MM.1S (cell line): ENCODE measurements around the gene AGXT.

ENCODE experiments used
- DNase-seq: peaks from one replicate; pipeline ENCODE4 v3.0.0-alpha.2; 2015
- H2AFZ ChIP-seq: fragments of 300-600 bp; sonication (generic); 2 replicates; pipeline ENCODE4 v1.6.0; 2016; ENCODE audit warnings: antibody characterized with exemption, low read length
- H3F3A ChIP-seq: fragments of 300-600 bp; sonication (generic); 2 replicates; pipeline ENCODE4 v1.6.1; 2016; ENCODE audit warnings: mild to moderate bottlenecking, antibody characterized with exemption, low read length, moderate library complexity, mixed read lengths; ENCODE audit not compliant: insufficient read depth
- H3K27ac ChIP-seq: fragments of 300-600 bp; sonication (generic); 2 replicates; pipeline ENCODE4 v1.5.1; 2016; ENCODE audit warnings: mild to moderate bottlenecking, low read length
- H3K27me3 ChIP-seq: fragments of 300-600 bp; sonication (generic); replicated peaks from 2 replicates; pipeline ENCODE4 v1.6.0; 2016; ENCODE audit warnings: low read length; ENCODE audit not compliant: insufficient read depth
- H3K36me3 ChIP-seq: fragments of 300-600 bp; sonication (generic); replicated peaks from 2 replicates; pipeline ENCODE4 v1.6.1; 2016; ENCODE audit warnings: mild to moderate bottlenecking, low read length, mixed read lengths; ENCODE audit not compliant: insufficient read depth
- H3K4me1 ChIP-seq: fragments of 300-600 bp; sonication (generic); 2 replicates; pipeline ENCODE4 v1.6.1; 2016; ENCODE audit warnings: low read length, mixed read lengths
- H3K4me2 ChIP-seq: fragments of 300-600 bp; sonication (generic); 2 replicates; pipeline ENCODE4 v1.6.0; 2016; ENCODE audit warnings: low read depth, low read length
- H3K4me3 ChIP-seq: fragments of 300-600 bp; sonication (generic); 2 replicates; pipeline ENCODE4 v1.5.1; 2016; ENCODE audit warnings: low read length, mixed read lengths
- H3K79me2 ChIP-seq: fragments of 300-600 bp; sonication (generic); 2 replicates; pipeline ENCODE4 v1.6.1; 2016; ENCODE audit warnings: mixed run types, low read length, mixed read lengths
- H3K9ac ChIP-seq: fragments of 300-600 bp; sonication (generic); 2 replicates; pipeline ENCODE4 v1.6.1; 2016; ENCODE audit warnings: low read length, mixed read lengths
- H3K9me2 ChIP-seq: fragments of 300-600 bp; sonication (generic); replicated peaks from 2 replicates; pipeline ENCODE4 v1.6.1; 2016; ENCODE audit warnings: mild to moderate bottlenecking, low read length, mixed read lengths; ENCODE audit not compliant: insufficient read depth
- H3K9me3 ChIP-seq: fragments of 300-600 bp; sonication (generic); replicated peaks from 2 replicates; pipeline ENCODE4 v1.6.1; 2016; ENCODE audit warnings: mild to moderate bottlenecking, low read length, mixed read lengths; ENCODE audit not compliant: insufficient read depth
- H4K20me1 ChIP-seq: fragments of 300-600 bp; sonication (generic); 2 replicates; pipeline ENCODE4 v1.6.1; 2016; ENCODE audit warnings: mild to moderate bottlenecking, low read length, moderate library complexity, mixed read lengths; ENCODE audit not compliant: insufficient read depth
- EZH2 ChIP-seq: fragments of 300-600 bp; sonication (generic); optimal IDR thresholded peaks from 2 replicates; pipeline ENCODE3; 2017; ENCODE audit warnings: low read depth, mild to moderate bottlenecking, antibody characterized with exemption, low read length, mixed read lengths
- EZH2phosphoT487 ChIP-seq: fragments of 300-600 bp; sonication (generic); IDR thresholded peaks from 2 replicates; pipeline ENCODE4 v1.6.1; 2018; ENCODE audit warnings: antibody characterized with exemption, low read length
- TF ChIP-seq, protein P1 (sequence below): fragments of 300-600 bp; sonication (generic); IDR thresholded peaks from 2 replicates; pipeline ENCODE4 v1.5.1; 2016; ENCODE audit warnings: antibody characterized with exemption, low read length, mixed read lengths

Gene AGXT

DNA sequence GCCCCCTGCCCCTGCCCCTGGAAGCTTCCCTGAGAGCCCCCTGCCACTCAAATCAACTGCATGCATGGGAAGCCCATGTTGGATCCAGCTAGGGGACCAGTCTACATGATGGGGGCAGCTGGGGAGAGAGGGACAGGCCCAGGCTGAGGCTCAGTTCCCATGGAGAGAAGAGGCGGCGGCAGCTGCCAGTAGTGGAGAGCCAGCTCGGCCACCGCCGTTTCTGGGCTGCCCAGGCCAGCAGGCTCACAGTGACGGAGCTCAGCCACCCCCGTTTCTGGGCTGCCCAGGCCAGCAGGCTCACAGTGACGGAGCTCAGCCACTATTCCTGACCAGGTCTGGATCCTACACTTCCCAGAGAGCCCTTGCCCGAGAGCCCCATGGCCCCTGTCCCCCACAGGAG, 23.7 kb downstream of the AGXT start:
- Histone ChIP-seq H3K9me3 (no peaks in the 10 kb centered on the region), H3K4me2 (no peak overlapping the region), H3K36me3 (no peaks in the 10 kb centered on the region), H3K27me3 (peaks cover 4% of the 10 kb centered on the region), H3K4me3 (no peak overlapping the region), H3K4me1 (no peaks in the 10 kb centered on the region), H3K27ac (no peak overlapping the region), H3F3A (no peaks in the 10 kb centered on the region), H3K9ac (no peak overlapping the region), H2AFZ (no peak overlapping the region), H3K9me2 (no peaks in the 10 kb centered on the region), H3K79me2 (no peaks in the 10 kb centered on the region), H4K20me1 (no peaks in the 10 kb centered on the region)
- DNase-seq: no peak
- no peak for TF ChIP-seq EZH2phosphoT487
- no peak for TF ChIP-seq EZH2
- TF ChIP-seq, protein P1, sequence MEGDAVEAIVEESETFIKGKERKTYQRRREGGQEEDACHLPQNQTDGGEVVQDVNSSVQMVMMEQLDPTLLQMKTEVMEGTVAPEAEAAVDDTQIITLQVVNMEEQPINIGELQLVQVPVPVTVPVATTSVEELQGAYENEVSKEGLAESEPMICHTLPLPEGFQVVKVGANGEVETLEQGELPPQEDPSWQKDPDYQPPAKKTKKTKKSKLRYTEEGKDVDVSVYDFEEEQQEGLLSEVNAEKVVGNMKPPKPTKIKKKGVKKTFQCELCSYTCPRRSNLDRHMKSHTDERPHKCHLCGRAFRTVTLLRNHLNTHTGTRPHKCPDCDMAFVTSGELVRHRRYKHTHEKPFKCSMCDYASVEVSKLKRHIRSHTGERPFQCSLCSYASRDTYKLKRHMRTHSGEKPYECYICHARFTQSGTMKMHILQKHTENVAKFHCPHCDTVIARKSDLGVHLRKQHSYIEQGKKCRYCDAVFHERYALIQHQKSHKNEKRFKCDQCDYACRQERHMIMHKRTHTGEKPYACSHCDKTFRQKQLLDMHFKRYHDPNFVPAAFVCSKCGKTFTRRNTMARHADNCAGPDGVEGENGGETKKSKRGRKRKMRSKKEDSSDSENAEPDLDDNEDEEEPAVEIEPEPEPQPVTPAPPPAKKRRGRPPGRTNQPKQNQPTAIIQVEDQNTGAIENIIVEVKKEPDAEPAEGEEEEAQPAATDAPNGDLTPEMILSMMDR: no peak

DNA sequence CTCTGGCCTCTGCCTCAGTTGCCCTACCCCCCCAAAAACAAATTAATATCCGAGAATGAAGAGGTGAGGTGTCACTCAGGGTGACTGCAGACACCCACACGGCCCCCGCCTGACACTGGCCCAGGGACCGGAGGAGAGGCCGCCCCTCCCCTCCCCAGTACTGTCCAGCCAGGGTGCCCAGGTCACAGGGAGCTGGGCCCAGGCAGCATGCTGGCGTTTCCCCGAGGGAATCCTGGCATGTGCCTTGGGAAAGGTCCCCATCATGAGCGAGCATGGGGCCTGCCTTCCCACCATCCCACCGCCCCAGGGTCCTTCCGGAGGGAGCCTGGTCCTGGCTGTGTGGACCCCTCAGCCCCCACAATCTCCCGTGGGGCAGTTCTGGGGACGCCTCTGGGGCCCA, 24.3 kb downstream of the AGXT start:
- H3K9ac ChIP-seq: no peak overlapping the region
- H3K36me3 ChIP-seq: no peaks in the 10 kb centered on the region
- TF ChIP-seq, protein P1: no peak
- TF ChIP-seq EZH2phosphoT487 (no peak), EZH2 (no peak)
- DNase-seq: no peak
- no peak overlapping the region for H3K27ac ChIP-seq
- H3K4me2 ChIP-seq: no peak overlapping the region
- H3F3A ChIP-seq: no peaks in the 10 kb centered on the region
- no peaks in the 10 kb centered on the region for H4K20me1 ChIP-seq
- H3K79me2 ChIP-seq: no peaks in the 10 kb centered on the region
- H3K4me3 ChIP-seq: no peak overlapping the region
- H3K9me3 ChIP-seq: no peaks in the 10 kb centered on the region
- H3K4me1 ChIP-seq: no peaks in the 10 kb centered on the region
- H3K27me3 ChIP-seq: peaks cover 8% of the 10 kb centered on the region
- no peak overlapping the region for H2AFZ ChIP-seq
- no peaks in the 10 kb centered on the region for H3K9me2 ChIP-seq

DNA sequence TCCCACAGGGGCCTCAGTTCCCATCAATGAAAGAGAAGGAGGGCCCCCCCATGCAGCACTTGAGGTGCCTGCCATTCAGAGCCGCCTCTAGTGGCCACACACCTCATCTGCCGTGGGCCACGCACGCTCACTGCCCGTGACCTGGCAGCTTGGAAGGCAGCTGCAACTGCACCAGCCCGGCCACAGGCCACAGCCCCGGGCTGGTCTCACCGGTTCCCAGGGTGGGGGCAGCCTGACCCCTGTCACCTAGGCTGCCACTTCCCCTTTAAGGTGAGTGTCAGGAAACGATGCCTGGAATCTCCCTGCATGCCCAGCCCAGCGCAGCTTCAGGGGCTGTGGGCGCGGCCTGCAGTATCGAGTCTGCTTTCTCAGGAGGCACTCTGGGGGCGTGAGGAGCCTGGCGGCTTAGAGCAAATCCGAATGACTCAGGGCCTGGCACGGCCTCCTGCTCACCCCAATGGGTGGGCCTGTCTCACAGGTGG, 24.8 kb downstream of the AGXT start:
- no peak for DNase-seq
- no peak overlapping the region for H3K4me2 ChIP-seq
- no peaks in the 10 kb centered on the region for H3F3A ChIP-seq
- no peak overlapping the region for H2AFZ ChIP-seq
- peaks cover 13% of the 10 kb centered on the region for H3K27me3 ChIP-seq
- H4K20me1 ChIP-seq: no peaks in the 10 kb centered on the region
- H3K4me1 ChIP-seq: no peaks in the 10 kb centered on the region
- H3K9me3 ChIP-seq: no peaks in the 10 kb centered on the region
- no peaks in the 10 kb centered on the region for H3K79me2 ChIP-seq
- no peaks in the 10 kb centered on the region for H3K36me3 ChIP-seq
- H3K9ac ChIP-seq: no peak overlapping the region
- no peaks in the 10 kb centered on the region for H3K9me2 ChIP-seq
- no peak overlapping the region for H3K4me3 ChIP-seq
- TF ChIP-seq EZH2phosphoT487 (no peak), EZH2 (no peak)
- TF ChIP-seq, protein P1: no peak
- no peak overlapping the region for H3K27ac ChIP-seq
